NK-92 treated with Interleukin-12 subunit alpha and Interleukin-12 subunit beta, amount 100 ng/mL, for 24 hours (cell line): Measurements from ENCODE around the gene ADPRH.

Experiments
- DNase-seq: peaks from one replicate; lab custom pipeline; 2025; lab: John Stamatoyannopoulos, UW

Gene ADPRH

GRCh38 chr3:119630128-119630879 is 51.0 kb downstream of the ADPRH start:
- no peak for DNase-seq

GRCh38 chr3:119630880-119631329 is 51.6 kb downstream of the ADPRH start:
- DNase-seq = no peak

GRCh38 chr3:119631516-119631915 is 52.2 kb downstream of the ADPRH start:
- DNase-seq = no peak

- DNase-seq = no peak
These were observed 52.9 kb downstream of the ADPRH start for GRCh38 chr3:119632216-119632615.

- DNase-seq = no peak
These were observed 53.5 kb downstream of the ADPRH start for GRCh38 chr3:119632829-119633228.

- no peak for DNase-seq
These were observed 56.4 kb downstream of the ADPRH start for GRCh38 chr3:119635719-119636118.

- DNase-seq = no peak
These were observed 57.0 kb downstream of the ADPRH start for GRCh38 chr3:119636249-119636648.

- DNase-seq = no peak
These were observed 57.8 kb downstream of the ADPRH start for GRCh38 chr3:119636891-119637611.

- DNase-seq = no peak
These were observed 58.6 kb downstream of the ADPRH start for GRCh38 chr3:119637679-119638477.
